Lower leg skin (tissue), 4 donors: ENCODE results near the gene MAPT. TPM values are rescaled to one million over a fixed set of nuclear protein-coding genes. Genes with fewer than 3 reads are reported as not detected.
A peak's percentile ranks its signal among the peaks of the same experiment; 100 is the strongest.

Source experiments
- DNase-seq, 2 donors: peaks; one replicate each; pipeline ENCODE4 v3.0.0-alpha.2; 2019; ENCODE audit warnings: low spot score in 2 of 2
- H3K4me3 ChIP-seq: fragments of 200-600 bp; sonication (generic); 2 replicates; pipeline ENCODE4 v1.5.1; 2017; ENCODE audit warnings: mild to moderate bottlenecking, low read depth; ENCODE audit not compliant: poor library complexity, severe bottlenecking
- CTCF ChIP-seq, 3 donors: fragments of 450-650 bp; IDR thresholded peaks; one replicate each; pipeline ENCODE4 v1.5.1; 2016; ENCODE audit warnings: antibody characterized with exemption in 3 of 3, mild to moderate bottlenecking in 3 of 3, moderate library complexity in 2 of 3
- POLR2A ChIP-seq, 2 donors: fragments of 450-650 bp; IDR thresholded peaks; one replicate each; pipeline ENCODE4 v1.6.1; 2016 to 2017; ENCODE audit warnings: antibody characterized with exemption in 2 of 2, mild to moderate bottlenecking in 1 of 2, moderate library complexity in 1 of 2
- WGBS, 2 donors: methylation state at CpG; one replicate each; pipeline ENCODE4 v1.1.5; 2018; 5-methylcytosine and 5-hydroxymethylcytosine counted together
- intact Hi-C: fragments of 100-400 bp; cut with DNase I; formaldehyde crosslinking; loops from one replicate; pipeline ENCODE4 v1.15.0; 2023; ENCODE audit warnings: low total_unique reads
- total RNA-seq, 4 donors: library from RNA; depleted of rRNA; stranded (reverse); fragments of >200 nt; gene quantifications; one replicate each; pipeline ENCODE4 v1.1.0, GENCODE V29; 2016

MAPT gene
- total RNA-seq, 4 donors from 2014 or later: 4.1 to 7.6 (median 6.2) TPM

GRCh38 chr17:46063241-46063640, 168.9 kb downstream of the MAPT start:
- peak in 1 of 2 donors; percentile 35 for DNase-seq
- TF ChIP-seq POLR2A (IDR thresholded peaks at IDR 0.05) (no peak), CTCF (IDR thresholded peaks at IDR 0.05) (no peak)
- 30 to 38% methylated on average over 2 of the region's 2 CpGs for WGBS, 2 donors
- intact Hi-C loops: no loop called here
- no peak overlapping the region for H3K4me3 ChIP-seq

- TF ChIP-seq CTCF (IDR thresholded peaks at IDR 0.05) (no peak), POLR2A (IDR thresholded peaks at IDR 0.05) (no peak)
- 91 to 92% methylated on average over 1 of the region's 1 CpG for WGBS, 2 donors
- intact Hi-C loops: no loop called here
- no peak for DNase-seq
- H3K4me3 ChIP-seq: no peak overlapping the region
Observed at GRCh38 chr17:46064460-46064859, 170.1 kb downstream of the MAPT start.

- intact Hi-C loops: no loop called here
- DNase-seq: no peak
- WGBS, 2 donors: 82 to 83% methylated on average over 5 of the region's 5 CpGs
- TF ChIP-seq CTCF (IDR thresholded peaks at IDR 0.05) (no peak), POLR2A (IDR thresholded peaks at IDR 0.05) (no peak)
- H3K4me3 ChIP-seq: no peak overlapping the region
Observed at GRCh38 chr17:46071796-46072195, 177.4 kb downstream of the MAPT start.

- no peak for DNase-seq
- H3K4me3 ChIP-seq: no peak overlapping the region
- intact Hi-C loops: no loop called here
- TF ChIP-seq POLR2A (IDR thresholded peaks at IDR 0.05) (no peak), CTCF (IDR thresholded peaks at IDR 0.05) (no peak)
- 71 to 82% methylated on average over 1 of the region's 1 CpG for WGBS, 2 donors
Observed at GRCh38 chr17:46072998-46073397, 178.6 kb downstream of the MAPT start.

GRCh38 chr17:46074540-46074939, 180.2 kb downstream of the MAPT start:
- H3K4me3 ChIP-seq: no peak overlapping the region
- DNase-seq: no peak
- intact Hi-C loops: no loop called here
- WGBS, 2 donors: 100% methylated on average over 1 of the region's 1 CpG
- TF ChIP-seq CTCF (IDR thresholded peaks at IDR 0.05): no peak
- TF ChIP-seq POLR2A (IDR thresholded peaks at IDR 0.05): no peak

Other genes starting within 250 kb of the MAPT start
- gene CRHR1, start 110.2 kb upstream of the MAPT start, total RNA-seq: 1 to 10 TPM in 3 of 4 donors, under 1 TPM in 1; 0.25 to 3.7 (median 1.5) TPM
- gene SPPL2C, start 49.7 kb upstream of the MAPT start, total RNA-seq: not detected
- gene STH, start 104.7 kb downstream of the MAPT start, total RNA-seq: not detected